ENCODE results near the gene ANKRD11.

GRCh38 chr16:89445166-89445565 is 45.2 kb downstream of the ANKRD11 start:
- TF ChIP-seq YY1 (IDR thresholded peaks at IDR 0.05; ENCODE audit: insufficient read depth, insufficient read length) (no peak), ZNF274 (IDR thresholded peaks at IDR 0.05; ENCODE audit: low read depth, low read length) (no peak)
